ENCODE measurements around the gene PRKCD. TPM values are rescaled to one million over a fixed set of nuclear protein-coding genes. Genes with fewer than 3 reads are reported as not detected.
A peak's percentile ranks its signal among the peaks of the same experiment; 100 is the strongest.

PRKCD gene
- total RNA-seq, 2 donors from 2014 or later = 14.1 to 34.9 TPM

DNA sequence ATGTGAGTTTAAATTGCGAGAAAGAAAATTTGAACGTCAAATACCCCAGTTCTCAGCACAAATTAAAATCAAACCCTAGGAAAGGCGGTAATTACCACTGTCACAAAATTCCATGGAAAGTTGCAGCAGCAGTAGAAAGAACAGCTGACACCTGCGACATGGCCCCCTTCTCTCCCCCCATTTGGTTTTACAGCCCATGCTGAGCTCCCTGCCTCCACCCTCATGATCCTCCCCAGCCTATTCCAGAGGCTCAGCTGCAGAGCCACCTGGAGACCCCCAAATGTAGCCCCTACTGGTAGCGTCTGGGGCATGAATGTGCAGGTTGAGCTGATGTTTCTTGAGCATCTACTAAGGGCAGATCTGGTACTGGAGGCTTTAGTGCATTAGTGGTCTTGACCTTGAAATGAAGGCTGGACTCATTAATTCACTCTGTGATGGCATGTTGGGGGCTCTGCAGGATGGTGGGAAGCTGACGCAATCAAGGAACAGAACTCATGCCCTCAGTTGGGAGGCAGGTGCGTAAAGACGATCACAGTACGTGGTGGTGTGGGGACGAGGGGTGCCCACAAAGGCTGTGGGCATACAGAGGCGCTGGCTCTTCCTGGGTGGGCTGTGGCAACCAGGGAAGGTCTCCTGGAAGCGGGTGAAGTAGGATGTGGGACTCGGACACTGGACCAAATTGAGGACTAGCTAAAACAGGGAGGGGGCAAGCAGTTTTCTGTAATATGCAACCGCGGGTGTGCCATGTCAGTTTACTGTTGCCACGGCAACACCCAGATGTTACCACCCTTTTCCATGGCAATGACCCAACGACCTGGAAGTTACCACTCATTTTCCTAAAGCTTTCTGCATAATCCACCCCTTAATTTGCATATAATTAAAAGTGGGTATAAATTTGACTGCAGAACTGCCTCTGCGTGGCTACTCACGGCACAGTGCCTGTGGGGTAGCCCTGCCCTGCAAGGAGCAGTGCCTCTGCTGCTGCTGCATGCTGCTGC, 39.8 kb downstream of the PRKCD start:
- H3K4me3 Mint-ChIP-seq = no peak overlapping the region
- no peaks in the 10 kb centered on the region for H3K36me3 Mint-ChIP-seq
- H3K4me1 Mint-ChIP-seq (ENCODE audit: low read depth in 2 of 2) = peaks cover 0 to 3% of the 10 kb centered on the region in 2 donors
- DNase-seq (ENCODE audit: low spot score) (no peak), ATAC-seq (no peak)
- H3K9me3 Mint-ChIP-seq = no peaks in the 10 kb centered on the region
- H3K27me3 Mint-ChIP-seq = no peaks in the 10 kb centered on the region
- H3K27ac Mint-ChIP-seq = no peak overlapping the region

DNA sequence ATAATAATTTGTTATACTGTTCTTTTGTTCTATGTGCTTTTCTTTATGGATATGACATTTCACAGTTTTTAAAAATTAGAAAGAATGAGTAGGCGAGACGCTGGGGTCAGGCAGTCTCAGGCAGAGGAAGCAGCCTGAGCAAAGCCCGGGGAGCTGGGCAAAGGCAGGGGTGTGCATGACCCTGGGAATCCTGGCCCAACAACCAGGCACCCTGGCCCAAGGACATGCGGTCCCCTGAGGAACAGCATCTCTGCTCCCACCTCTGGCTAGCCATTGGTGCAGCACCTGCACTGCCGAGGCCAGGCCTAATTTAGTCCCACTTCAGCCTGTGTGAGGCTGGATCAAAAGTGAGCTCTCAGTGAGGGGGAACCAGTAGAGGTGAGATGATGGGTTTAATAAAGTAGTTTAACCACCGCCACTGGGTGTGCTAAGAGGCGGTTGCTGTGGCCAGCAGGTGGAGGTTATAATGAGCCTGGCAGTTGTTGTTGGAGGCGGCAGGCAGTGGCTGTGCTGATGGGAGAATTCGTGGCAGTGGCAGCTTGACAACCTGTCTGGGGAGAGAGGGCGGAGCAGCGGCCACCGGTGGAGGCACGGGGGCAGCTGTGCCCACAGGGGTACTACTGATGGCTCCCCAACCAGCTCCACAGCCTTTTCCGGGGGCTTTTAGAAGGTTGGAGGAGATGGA, 41.5 kb downstream of the PRKCD start:
- H3K9me3 Mint-ChIP-seq = no peaks in the 10 kb centered on the region
- H3K4me1 Mint-ChIP-seq (ENCODE audit: low read depth in 2 of 2) = peaks cover 0 to 3% of the 10 kb centered on the region in 2 donors
- H3K27ac Mint-ChIP-seq = no peak overlapping the region
- H3K27me3 Mint-ChIP-seq = no peaks in the 10 kb centered on the region
- no peak overlapping the region for H3K4me3 Mint-ChIP-seq
- DNase-seq (ENCODE audit: low spot score) (no peak), ATAC-seq (no peak)
- H3K36me3 Mint-ChIP-seq = no peaks in the 10 kb centered on the region

DNA sequence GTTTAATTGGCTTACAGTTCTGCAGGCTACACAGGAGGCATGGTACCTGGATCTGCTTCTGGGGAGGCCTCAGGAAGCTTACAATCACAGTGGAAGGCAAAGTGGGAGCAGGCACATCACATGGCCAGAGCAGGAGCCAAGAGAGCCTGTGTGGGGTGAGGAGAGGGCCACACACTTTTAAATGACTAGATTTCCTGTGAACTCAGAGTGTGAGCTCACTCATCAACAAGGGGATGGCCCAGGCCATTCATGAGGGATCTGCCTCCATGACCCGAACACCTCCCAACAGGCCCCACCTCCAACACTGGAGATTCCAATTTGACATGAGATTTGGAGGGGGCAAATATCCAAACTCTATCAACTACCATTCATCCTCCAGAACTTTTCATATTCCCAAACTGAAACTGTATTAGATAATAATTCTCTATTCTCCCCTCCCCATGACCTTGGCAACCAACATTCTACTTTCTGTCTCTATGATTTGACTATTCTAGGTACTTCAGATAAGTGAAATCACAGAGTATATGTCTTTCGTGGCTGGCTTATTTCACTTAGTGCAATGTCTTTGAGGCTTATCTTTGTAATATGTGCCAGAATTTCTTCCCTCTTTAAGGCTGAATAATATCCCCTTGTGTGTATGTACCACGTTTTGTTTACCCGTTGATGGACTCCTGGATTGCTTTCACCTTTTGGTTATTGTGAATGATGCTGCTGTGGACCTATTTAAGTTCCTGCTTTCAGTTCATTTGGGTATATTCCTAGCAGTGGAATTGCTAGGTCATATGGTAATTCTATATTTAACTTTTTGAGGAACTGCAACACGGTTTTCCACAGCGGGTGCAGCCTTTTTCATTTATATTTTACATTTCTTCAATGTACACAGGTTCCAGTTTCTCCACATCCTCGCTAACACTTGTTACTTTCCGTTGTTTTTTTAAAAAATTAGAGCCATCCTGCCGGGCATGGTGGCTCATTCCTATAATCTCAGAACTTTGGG, 51.0 kb downstream of the PRKCD start:
- Mint-ChIP-seq H3K27me3 (peaks cover 0 to 3% of the 10 kb centered on the region in 2 donors), H3K4me1 (ENCODE audit: low read depth in 2 of 2) (peaks cover 0 to 3% of the 10 kb centered on the region in 2 donors), H3K9me3 (no peaks in the 10 kb centered on the region), H3K36me3 (no peaks in the 10 kb centered on the region), H3K4me3 (no peak overlapping the region), H3K27ac (no peak overlapping the region)
- DNase-seq (ENCODE audit: low spot score) (no peak), ATAC-seq (peak; percentile 36 to 60)

DNA sequence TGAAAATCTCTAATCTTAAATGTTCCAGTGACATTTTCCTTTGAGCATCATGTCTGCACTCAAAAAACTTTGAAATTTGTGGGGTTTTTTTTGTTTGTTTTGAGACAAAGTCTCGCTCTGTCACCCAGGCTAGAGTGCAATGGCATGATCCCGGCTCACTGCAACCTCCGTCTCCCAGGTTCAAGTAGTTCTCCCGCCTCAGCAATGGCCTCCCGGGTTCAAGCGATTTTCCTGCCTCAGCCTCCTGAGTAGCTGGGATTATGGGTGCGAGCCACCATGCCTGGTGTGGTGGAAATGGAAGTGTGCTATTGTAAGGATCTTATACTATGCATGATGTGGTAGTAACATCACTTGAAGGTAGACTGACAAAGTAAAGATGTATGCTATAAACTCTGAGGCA, 52.3 kb downstream of the PRKCD start:
- H3K4me1 Mint-ChIP-seq (ENCODE audit: low read depth in 2 of 2) = peaks cover 0 to 3% of the 10 kb centered on the region in 2 donors
- H3K27me3 Mint-ChIP-seq = peaks cover 0 to 3% of the 10 kb centered on the region in 2 donors
- no peak for DNase-seq (ENCODE audit: low spot score)
- H3K9me3 Mint-ChIP-seq = no peaks in the 10 kb centered on the region
- no peak overlapping the region for H3K4me3 Mint-ChIP-seq
- H3K27ac Mint-ChIP-seq = no peak overlapping the region
- ATAC-seq = no peak
- no peaks in the 10 kb centered on the region for H3K36me3 Mint-ChIP-seq

DNA sequence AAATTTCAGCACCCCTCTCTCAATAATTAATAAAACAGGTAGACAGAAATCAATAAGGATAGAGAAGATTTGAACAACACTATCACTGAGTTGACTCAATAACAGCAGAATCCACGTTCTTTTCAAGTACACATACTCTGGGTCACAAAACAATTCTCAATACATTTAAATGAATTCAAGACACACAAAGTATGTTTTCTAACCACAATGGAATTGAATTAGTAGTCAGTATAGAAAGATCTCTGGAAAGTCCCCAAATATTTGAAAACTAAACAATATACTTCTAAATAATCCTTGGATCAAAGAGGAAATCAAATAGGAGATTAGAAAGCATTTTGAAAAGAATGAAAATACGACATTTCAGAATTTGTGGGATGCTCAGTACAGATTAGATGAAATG, 54.8 kb downstream of the PRKCD start:
- ATAC-seq (no peak), DNase-seq (ENCODE audit: low spot score) (no peak)
- Mint-ChIP-seq H3K27ac (no peak overlapping the region), H3K9me3 (no peaks in the 10 kb centered on the region), H3K36me3 (no peaks in the 10 kb centered on the region), H3K4me1 (ENCODE audit: low read depth in 2 of 2) (peaks cover 3 to 5% of the 10 kb centered on the region in 2 donors), H3K27me3 (peaks cover 0 to 3% of the 10 kb centered on the region in 2 donors), H3K4me3 (no peak overlapping the region)

DNA sequence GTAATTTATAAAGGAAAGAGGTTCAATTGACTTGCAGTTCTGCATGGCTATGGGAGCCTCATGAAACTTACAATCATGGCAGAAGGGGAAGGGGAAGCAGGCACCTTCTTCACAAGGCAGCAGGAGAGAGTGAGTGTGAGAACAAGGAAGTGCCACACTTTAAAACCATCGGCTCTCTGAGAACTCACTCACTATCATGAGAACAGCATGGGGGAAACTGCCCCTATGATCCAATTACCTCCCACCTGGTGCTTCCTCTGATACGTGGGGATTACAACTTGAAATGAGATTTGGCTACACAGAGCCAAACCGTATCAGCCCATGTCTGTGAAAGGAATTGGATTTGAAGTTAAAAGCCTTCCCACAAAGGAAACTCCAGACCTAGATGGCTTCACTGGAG, 55.7 kb downstream of the PRKCD start:
- Mint-ChIP-seq H3K27ac (no peak overlapping the region), H3K36me3 (no peaks in the 10 kb centered on the region), H3K27me3 (peaks cover 0 to 3% of the 10 kb centered on the region in 2 donors), H3K9me3 (no peaks in the 10 kb centered on the region), H3K4me3 (no peak overlapping the region), H3K4me1 (ENCODE audit: low read depth in 2 of 2) (peaks cover 0 to 5% of the 10 kb centered on the region in 2 donors)
- no peak for ATAC-seq
- DNase-seq (ENCODE audit: low spot score) = no peak

DNA sequence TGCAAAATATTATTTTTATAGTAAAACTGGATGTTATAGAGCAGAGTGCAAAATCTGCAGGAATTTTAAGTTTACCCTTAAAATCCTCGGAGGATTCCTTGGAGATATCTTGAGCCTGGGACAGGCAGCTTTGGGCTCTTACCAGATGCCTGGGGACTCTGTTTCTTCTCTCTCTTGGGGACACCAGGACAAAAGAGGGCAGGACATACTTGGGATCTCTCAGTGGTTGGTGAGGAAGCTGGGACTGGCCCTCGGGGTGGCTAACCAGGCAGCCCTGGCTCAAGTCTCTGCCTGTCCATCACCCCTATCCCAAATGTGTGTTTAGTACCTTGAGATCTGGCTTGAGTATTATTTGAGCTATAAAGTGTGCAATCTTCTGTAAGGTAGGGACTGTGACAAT, 56.2 kb downstream of the PRKCD start:
- Mint-ChIP-seq H3K27me3 (peaks cover 0 to 3% of the 10 kb centered on the region in 2 donors), H3K4me3 (no peak overlapping the region), H3K9me3 (no peaks in the 10 kb centered on the region), H3K36me3 (no peaks in the 10 kb centered on the region), H3K4me1 (ENCODE audit: low read depth in 2 of 2) (peaks cover 0 to 5% of the 10 kb centered on the region in 2 donors), H3K27ac (no peak overlapping the region)
- DNase-seq (ENCODE audit: low spot score) = no peak
- no peak for ATAC-seq

DNA sequence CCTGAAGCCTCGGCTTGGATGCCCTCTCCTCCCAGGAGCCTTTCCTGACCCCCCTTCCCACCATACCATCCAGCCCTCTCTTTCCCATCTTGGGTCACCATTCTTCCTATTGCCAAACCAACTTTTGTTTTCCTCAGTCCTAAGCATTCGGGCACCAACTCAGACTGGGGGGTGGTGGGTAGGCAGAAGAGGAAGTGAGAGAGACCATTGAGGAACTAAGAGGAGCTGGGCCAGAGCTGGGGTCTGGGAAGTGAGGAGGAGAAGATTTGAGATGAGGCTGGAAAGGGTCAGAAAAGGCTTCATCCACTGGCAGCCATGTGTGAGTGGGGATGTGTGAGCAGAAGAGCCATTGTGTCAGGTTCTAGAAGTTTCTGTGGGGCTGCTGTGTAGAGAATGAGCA, 57.1 kb downstream of the PRKCD start:
- H3K27ac Mint-ChIP-seq = no peak overlapping the region
- peaks cover 0 to 3% of the 10 kb centered on the region in 2 donors for H3K27me3 Mint-ChIP-seq
- no peaks in the 10 kb centered on the region for H3K9me3 Mint-ChIP-seq
- peaks cover 0 to 5% of the 10 kb centered on the region in 2 donors for H3K4me1 Mint-ChIP-seq (ENCODE audit: low read depth in 2 of 2)
- DNase-seq (ENCODE audit: low spot score) (no peak), ATAC-seq (no peak)
- H3K36me3 Mint-ChIP-seq = no peaks in the 10 kb centered on the region
- no peak overlapping the region for H3K4me3 Mint-ChIP-seq

DNA sequence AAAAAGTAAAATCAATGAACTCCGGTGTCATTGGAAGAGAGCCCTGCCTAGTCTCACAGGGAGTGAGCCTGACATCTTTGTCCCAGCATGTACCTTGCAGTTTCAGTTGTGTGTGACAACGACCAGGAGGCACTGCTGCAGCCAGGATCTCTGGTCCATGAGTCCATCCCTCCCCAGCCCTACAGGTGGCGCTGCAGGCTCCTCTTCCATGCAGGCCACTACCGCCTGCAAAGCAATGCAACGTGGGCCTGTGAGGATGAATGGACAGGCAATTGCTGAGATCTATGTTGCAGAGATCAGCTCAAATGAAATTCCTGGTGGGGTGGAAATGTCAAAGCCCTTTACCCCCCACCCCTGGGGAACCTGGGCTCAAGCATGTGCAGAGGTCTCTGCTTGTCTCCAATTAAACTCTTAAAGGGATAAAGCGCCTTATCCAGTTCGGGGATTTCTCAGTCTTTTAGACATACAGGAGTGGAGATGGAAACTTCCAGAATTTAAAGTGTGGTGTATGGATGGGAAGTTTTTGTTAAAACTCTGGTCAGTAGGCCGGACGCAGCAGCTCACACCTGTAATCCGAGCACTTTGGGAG, 59.0 kb downstream of the PRKCD start:
- Mint-ChIP-seq H3K4me1 (ENCODE audit: low read depth in 2 of 2) (peaks cover 0 to 5% of the 10 kb centered on the region in 2 donors), H3K9me3 (no peaks in the 10 kb centered on the region), H3K27ac (no peak overlapping the region), H3K27me3 (no peaks in the 10 kb centered on the region), H3K36me3 (no peaks in the 10 kb centered on the region), H3K4me3 (no peak overlapping the region)
- ATAC-seq (peak; percentile 84 to 86), DNase-seq (ENCODE audit: low spot score) (peak; percentile 78)

DNA sequence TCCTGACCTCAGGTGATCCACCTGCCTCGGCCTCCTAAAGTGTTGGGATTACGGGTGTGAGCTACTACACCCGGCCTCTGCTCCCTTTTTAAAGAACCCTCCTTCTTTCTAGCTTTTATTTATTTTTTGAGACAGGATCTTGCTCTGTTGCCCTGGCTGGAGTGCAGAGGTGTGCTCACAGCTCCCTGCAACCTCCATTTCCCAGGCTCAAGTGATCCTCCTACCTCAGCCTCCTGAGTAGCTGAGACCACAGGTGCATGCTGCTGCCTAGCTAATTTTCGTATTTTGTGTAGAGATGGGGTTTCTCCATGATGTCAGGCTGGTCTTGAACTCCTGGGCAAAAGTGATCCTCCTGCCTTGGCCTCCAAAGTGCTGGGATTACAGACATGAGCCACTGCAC, 60.3 kb downstream of the PRKCD start:
- Mint-ChIP-seq H3K27ac (no peak overlapping the region), H3K9me3 (no peaks in the 10 kb centered on the region), H3K4me3 (no peak overlapping the region), H3K36me3 (no peaks in the 10 kb centered on the region), H3K27me3 (no peaks in the 10 kb centered on the region), H3K4me1 (ENCODE audit: low read depth in 2 of 2) (peaks cover 0 to 5% of the 10 kb centered on the region in 2 donors)
- ATAC-seq (no peak), DNase-seq (ENCODE audit: low spot score) (no peak)

DNA sequence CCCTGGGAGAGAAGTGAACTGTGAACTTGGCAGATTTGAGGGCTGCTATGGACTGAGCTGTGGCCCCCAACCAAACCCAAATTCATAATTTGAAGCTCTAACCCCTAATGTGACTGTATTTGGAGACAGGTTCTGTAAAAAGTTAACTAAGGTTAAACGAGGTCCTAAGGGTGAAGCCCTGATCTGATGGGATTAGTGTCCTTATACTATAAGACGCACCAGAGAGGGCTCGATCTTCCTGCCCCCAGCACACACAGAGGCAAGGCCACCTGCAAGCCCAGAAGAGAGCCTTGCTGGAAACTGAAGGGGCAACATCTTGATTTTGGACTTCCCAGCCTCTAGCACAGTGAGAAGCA, 60.8 kb downstream of the PRKCD start:
- Mint-ChIP-seq H3K9me3 (no peaks in the 10 kb centered on the region), H3K4me1 (ENCODE audit: low read depth in 2 of 2) (peaks cover 0 to 5% of the 10 kb centered on the region in 2 donors), H3K36me3 (no peaks in the 10 kb centered on the region), H3K27ac (no peak overlapping the region), H3K27me3 (no peaks in the 10 kb centered on the region), H3K4me3 (no peak overlapping the region)
- DNase-seq (ENCODE audit: low spot score) (no peak), ATAC-seq (no peak)

DNA sequence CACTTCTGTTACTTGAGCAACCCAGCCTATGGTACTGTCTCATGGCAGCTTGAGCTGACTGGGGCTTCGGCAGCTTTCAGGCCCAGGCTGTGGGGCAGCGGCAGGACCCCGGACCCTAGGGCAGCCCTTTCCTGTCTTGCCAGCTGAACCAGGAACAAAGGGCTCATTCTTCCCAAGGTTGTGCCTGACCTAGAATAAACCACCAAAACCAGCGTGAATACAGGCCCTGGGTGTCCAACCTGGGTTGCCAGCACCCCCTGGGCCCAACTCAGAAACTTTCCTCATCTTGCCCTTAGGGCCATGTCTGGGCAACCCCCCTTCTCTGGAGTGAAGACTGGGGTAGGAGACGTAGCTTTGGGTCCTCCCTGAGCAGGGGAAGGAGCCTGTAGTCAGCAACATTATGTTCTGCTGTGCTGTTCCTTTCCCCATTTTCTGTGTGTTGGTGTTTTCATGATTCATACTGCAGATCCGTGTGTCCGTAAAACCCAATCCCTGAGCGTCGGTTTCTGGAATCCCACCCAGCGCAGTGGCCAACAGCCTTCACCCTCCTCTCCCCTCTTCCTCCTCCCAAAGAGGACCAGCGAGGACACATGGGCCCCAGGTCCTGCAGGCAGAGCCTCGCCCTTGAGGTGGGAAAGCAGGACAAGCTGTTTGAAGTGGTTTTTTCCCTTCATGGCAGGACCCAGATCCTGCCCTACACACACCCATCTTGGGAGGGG, 61.3 kb downstream of the PRKCD start:
- DNase-seq (ENCODE audit: low spot score) = no peak
- H3K4me3 Mint-ChIP-seq = no peak overlapping the region
- no peaks in the 10 kb centered on the region for H3K9me3 Mint-ChIP-seq
- no peaks in the 10 kb centered on the region for H3K27me3 Mint-ChIP-seq
- no peaks in the 10 kb centered on the region for H3K36me3 Mint-ChIP-seq
- ATAC-seq = no peak
- H3K27ac Mint-ChIP-seq = no peak overlapping the region
- H3K4me1 Mint-ChIP-seq (ENCODE audit: low read depth in 2 of 2) = peaks cover 0 to 5% of the 10 kb centered on the region in 2 donors
